Measurements from ENCODE around the gene GPT2. TPM values are rescaled to one million over a fixed set of nuclear protein-coding genes. Genes with fewer than 3 reads are reported as not detected.

GPT2 gene
- total RNA-seq, 6 experiments from 2014 or later = 30.8 to 163 (median 92.0) TPM

GRCh38 chr16:46882940-46883307, 1.2 kb upstream of the GPT2 start:
- no peak for DNase-seq
- 30% methylated on average over 3 of the region's 6 CpGs for WGBS (ENCODE audit: insufficient coverage, low coverage, low lambda C conversion rate, missing lambda C conversion rate)
- Histone ChIP-seq H3K9me3 (no peaks in the 10 kb centered on the region), H3K36me3 (no peaks in the 10 kb centered on the region), H3K27me3 (no peaks in the 10 kb centered on the region), H3K4me1 (peaks cover 0 to 30% (median 5%) of the 10 kb centered on the region in 4 donors), H3K4me3 (peak overlapping the region in 2 of 3 donors; percentile 77 to 99), H3K27ac (peak overlapping the region; percentile 78 to 96 (median 94))
- ATAC-seq = peak in 1 of 4 donors; percentile 0
- TF ChIP-seq CTCF (IDR thresholded peaks at IDR 0.05) (no peak), POLR2A (IDR thresholded peaks at IDR 0.05) (no peak)
- intact Hi-C loops (cut with DNase I) = no loop called here

- H3K27ac ChIP-seq = peak overlapping the region; percentile 78 to 96 (median 94)
- no peak for TF ChIP-seq CTCF (IDR thresholded peaks at IDR 0.05)
- no peak for TF ChIP-seq POLR2A (IDR thresholded peaks at IDR 0.05)
- intact Hi-C loops (cut with DNase I) = no loop called here
- H3K27me3 ChIP-seq = no peaks in the 10 kb centered on the region
- H3K4me3 ChIP-seq = peak overlapping the region; percentile 39 to 99 (median 77)
- WGBS (ENCODE audit: insufficient coverage, low coverage, low lambda C conversion rate, missing lambda C conversion rate) = 6% methylated on average over 10 of the region's 10 CpGs
- H3K36me3 ChIP-seq = no peaks in the 10 kb centered on the region
- ATAC-seq (peak; percentile 2 to 33 (median 6)), DNase-seq (no peak)
- peaks cover 0 to 33% (median 5%) of the 10 kb centered on the region in 4 donors for H3K4me1 ChIP-seq
- H3K9me3 ChIP-seq = no peaks in the 10 kb centered on the region
These were observed 841 bp upstream of the GPT2 start for GRCh38 chr16:46883353-46883689.

GRCh38 chr16:46884513-46885293, 541 bp downstream of the GPT2 start:
- DNase-seq (peak in 1 of 3 donors; percentile 32), ATAC-seq (no peak)
- Histone ChIP-seq H3K27ac (peak overlapping the region; percentile 75 to 98 (median 94)), H3K4me3 (peak overlapping the region; percentile 77 to 99 (median 88)), H3K27me3 (no peaks in the 10 kb centered on the region), H3K4me1 (peaks cover 0 to 34% (median 5%) of the 10 kb centered on the region in 4 donors), H3K9me3 (no peaks in the 10 kb centered on the region), H3K36me3 (peaks cover 0 to 4% (median 0%) of the 10 kb centered on the region in 4 donors)
- intact Hi-C loops (cut with DNase I) = no loop called here
- WGBS (ENCODE audit: insufficient coverage, low coverage, low lambda C conversion rate, missing lambda C conversion rate) = 4% methylated on average over 31 of the region's 72 CpGs
- TF ChIP-seq CTCF (IDR thresholded peaks at IDR 0.05) (no peak), POLR2A (IDR thresholded peaks at IDR 0.05) (peak; percentile 10)

GRCh38 chr16:46885960-46886763, 2.0 kb downstream of the GPT2 start:
- Histone ChIP-seq H3K4me1 (peaks cover 0 to 44% (median 5%) of the 10 kb centered on the region in 4 donors), H3K4me3 (peak overlapping the region; percentile 77 to 99 (median 88)), H3K27me3 (no peaks in the 10 kb centered on the region), H3K36me3 (peaks cover 0 to 7% (median 0%) of the 10 kb centered on the region in 4 donors), H3K27ac (peak overlapping the region; percentile 65 to 98 (median 94)), H3K9me3 (no peaks in the 10 kb centered on the region)
- 23% methylated on average over 10 of the region's 12 CpGs for WGBS (ENCODE audit: insufficient coverage, low coverage, low lambda C conversion rate, missing lambda C conversion rate)
- ATAC-seq = peak; percentile 1 to 22 (median 4)
- intact Hi-C loops (cut with DNase I) = no loop called here
- peak; percentile 57 to 87 (median 82) for DNase-seq
- TF ChIP-seq POLR2A (IDR thresholded peaks at IDR 0.05) (peak; percentile 57), CTCF (IDR thresholded peaks at IDR 0.05) (no peak)

Measured in right lobe of liver (tissue), 6 donors.